Measurements from ENCODE around the gene CHRNE. TPM values are rescaled to one million over a fixed set of nuclear protein-coding genes. Genes with fewer than 3 reads are reported as not detected.
"Not testable (repeated sequence)": the region's sequence is repeated elsewhere in the genome, so short reads cannot be mapped to it uniquely, and the experiment has no call there.

CHRNE gene
- polyA plus RNA-seq, 4 donors, result 1.3 to 2.4 (median 1.7) TPM

DNA sequence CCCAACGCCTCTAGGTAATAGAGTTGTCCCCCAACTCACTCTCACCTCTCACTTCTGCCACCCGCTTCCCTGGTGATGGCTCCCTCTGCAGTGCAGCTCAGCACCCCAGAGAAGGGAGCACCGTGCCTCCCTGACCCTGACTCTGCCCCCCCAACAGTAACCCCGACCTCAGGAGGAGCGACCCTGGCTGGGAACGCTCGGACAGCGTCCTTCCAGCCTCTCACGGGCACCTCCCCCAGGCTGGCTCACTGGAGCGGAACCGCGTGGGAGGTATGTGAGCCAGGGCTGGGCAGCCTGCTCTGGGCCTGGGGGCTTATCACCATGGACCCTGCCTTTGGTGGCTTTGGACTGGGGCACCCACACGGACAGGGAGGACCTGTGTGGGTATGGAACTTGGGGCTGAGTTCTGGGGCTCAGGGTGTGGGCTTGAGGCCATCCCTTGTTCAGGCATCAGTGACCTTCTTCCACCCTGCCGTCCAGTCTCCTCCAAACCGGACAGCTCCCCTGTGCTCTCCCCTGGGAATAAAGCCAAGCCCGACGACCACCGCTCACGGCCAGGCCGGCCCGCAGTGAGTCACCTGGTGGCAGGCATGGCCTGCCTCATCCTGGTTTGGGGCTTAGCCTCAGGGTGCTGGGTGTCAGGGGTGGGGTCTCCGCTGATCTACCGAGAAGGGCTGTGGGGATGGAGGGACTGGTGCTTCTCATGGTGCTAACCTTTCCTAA, 10.2 kb downstream of the CHRNE start:
- no peak for DNase-seq (ENCODE audit: low read depth in 4 of 4, low spot score in 2 of 4)

DNA sequence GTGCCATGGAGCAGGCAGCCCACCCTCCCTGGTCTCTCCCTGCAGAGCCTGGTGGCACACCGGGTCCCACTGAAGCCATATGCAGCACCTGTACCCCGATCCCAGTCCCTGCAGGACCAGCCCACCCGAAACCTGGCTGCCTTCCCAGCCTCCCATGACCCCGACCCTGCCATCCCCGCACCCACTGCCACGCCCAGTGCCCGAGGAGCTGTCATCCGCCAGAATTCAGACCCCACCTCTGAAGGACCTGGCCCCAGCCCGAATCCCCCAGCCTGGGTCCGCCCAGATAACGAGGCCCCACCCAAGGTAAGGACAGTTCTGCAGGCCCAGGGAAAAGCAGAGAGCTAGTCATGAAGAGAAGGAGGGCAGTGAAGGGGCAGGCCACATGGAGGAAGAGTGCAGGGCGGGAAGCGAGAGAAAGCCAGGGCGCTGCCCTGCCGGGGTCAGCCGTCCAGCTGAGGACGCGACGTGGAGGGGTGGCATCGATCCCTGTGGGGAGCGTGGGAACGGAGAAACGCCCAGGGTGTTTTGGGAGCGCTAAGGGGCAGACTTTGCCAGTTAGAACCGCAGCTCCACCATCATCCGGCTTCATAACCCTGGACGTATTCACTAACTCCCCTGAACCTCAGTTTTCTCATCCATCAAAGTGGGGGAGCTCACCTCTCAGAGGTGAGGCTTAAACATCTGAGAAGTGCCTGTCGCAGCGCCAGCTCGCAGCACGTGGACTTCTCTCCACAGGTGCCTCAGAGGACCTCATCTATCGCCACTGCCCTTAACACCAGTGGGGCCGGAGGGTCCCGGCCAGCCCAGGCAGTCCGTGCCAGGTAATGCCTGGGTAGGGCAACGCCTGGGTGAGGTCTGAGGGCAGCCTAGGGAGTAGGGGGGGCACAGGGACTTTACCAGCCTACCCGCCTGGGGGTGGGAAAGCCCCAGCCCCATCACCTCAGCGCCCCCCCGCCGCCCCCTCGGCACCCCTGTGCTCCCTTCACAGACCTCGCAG, 11.2 kb downstream of the CHRNE start:
- no peak for DNase-seq (ENCODE audit: low read depth in 4 of 4, low spot score in 2 of 4)

DNA sequence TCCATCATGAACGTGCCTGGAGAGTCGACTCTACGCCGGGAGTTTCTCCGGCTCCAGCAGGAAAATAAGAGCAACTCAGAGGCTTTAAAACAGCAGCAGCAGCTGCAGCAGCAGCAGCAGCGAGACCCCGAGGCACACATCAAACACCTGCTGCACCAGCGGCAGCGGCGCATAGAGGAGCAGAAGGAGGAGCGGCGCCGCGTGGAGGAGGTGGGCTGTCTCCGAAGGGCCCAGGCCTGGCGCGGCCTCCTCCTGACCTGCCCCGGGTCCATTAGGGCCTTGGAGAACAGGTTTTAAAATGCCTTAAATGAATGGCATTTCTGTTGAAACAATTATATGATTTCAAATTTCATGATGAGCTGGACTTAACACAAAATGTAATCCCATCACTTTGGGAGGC, 15.3 kb downstream of the CHRNE start:
- DNase-seq (ENCODE audit: low read depth in 4 of 4, low spot score in 2 of 4), result no peak

DNA sequence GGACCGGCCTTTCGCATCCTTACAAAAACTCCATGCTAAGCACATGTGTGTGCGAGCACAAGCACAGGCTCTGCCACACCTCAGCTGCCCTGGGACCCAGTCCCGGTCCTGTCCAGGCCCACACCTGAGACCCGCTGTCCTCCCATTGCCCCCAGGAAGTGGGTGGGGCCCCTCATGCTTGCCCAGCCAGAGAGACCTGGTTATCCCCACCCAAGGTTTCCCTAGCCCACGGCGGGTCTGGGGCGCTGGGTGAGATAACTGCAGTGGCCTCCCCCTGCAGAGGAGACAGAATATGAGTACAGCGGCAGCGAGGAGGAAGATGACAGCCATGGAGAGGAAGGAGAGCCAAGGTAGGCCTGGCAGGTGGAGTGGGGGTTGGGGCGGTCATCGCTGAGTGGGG, 16.1 kb downstream of the CHRNE start:
- no peak for DNase-seq (ENCODE audit: low read depth in 4 of 4, low spot score in 2 of 4)

DNA sequence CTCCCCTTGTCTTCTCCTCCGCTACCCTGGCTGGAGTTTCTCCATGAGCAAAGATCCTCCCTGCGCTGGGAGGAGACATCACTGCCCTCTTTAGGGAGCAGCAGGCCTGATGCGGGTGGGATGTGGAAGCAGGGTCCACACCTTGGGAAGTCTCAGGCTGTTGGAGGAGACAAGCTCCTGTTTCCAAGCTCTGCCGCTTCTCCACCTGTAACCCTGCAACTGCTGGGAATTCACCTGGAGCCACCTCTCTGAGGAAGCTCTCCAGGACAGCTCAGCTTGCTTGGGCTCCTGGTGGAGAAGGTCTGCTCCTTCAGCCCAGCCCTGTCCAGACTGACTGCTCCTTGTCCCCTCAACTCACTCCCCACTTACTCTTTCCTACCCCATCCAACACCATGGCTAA, 18.4 kb downstream of the CHRNE start:
- no peak for DNase-seq (ENCODE audit: low read depth in 4 of 4, low spot score in 2 of 4)

DNA sequence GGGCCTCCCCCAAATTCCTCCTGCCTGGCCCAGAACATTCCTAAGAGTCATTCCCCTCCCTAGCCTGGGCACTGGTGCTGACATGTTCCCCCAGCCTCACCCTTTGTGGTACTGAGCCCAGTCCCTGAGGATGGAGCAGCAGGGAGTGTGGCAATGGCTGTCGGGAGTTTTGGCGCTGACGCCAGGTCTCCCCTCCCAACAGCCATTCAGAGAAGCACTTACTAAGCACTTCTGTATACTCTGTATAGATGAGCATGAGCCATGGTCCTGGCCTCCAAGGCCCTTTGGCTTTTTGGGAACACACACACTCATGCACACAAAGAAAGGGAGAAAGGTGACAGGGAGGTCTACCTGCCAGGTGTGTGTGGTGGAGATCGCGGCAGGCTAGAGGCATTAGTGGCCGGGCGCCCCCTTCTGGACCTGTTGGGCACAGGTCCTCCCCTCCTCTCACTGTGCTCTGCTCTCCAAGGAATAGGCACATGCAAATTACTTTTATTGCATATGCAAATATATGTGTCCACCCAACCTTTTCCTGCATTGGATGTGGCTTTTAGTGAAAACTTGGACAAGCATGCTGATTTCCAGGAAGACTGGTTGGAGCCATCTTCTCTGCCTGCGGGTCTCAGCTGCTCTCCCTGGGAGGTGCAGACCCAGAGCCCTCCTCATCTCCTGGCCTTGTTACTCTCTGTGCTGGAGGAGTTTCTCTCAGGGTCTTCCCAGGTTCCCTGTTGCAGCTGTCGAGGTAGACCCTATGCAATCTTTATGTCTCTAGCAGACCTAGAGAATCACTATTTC, 20.9 kb downstream of the CHRNE start:
- no peak for DNase-seq (ENCODE audit: low read depth in 4 of 4, low spot score in 2 of 4)

DNA sequence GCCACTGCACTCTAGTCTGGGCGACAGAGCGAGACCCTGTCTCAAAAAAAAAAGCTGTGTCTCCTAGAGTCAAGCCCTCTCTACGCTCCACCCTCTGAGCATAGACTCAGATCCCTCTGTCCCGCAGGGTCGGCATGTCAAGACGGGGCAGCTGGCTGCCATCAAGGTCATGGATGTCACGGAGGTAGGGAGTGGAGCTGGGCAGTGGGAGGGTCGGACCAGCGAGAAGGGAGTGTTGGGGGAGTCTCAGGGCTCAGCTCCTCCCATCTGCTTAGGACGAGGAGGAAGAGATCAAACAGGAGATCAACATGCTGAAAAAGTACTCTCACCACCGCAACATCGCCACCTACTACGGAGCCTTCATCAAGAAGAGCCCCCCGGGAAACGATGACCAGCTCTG, 22.0 kb downstream of the CHRNE start:
- DNase-seq (ENCODE audit: low read depth in 4 of 4, low spot score in 2 of 4), result no peak

DNA sequence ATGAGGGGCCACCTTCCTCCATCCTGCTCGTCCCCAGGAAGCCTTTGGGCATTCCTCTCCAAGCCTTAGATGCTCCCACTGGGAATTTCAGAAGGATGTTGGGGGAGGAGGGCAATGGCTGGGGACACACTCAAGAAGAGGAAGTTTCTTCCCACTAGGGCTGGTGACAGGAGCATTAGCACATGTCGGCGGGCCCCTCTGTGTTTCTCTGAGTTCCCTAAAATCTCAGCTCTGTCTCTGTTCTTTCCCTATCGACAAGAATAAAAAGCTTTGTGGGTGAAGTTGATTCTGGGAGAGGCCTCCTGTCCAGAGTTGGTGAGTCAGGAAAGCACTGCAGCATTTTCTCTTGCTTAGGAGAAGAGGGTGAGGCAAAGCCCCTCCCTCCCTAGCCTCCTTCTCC, 23.3 kb downstream of the CHRNE start:
- no peak for DNase-seq (ENCODE audit: low read depth in 4 of 4, low spot score in 2 of 4)

DNA sequence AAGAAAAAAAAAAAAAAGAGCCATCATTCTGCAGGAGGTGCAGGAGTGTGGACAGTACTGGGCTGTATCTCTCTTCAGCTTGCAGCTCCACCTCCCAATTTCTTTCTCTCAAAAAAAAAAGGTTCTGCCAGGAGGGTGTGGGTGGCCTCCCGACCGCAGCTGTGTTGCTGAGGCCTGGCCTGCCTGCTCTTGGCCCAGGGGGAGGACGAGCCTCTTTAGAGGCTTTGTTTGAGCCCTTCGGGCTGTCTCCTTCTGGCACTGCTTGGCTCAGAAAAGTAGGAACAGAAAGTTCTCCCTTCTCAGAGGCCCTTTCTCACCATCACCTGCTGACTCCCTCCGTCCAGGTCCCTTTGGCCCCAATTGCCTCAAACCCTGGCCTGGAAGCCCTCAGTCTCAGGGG, 25.8 kb downstream of the CHRNE start:
- no peak for DNase-seq (ENCODE audit: low read depth in 4 of 4, low spot score in 2 of 4)

DNA sequence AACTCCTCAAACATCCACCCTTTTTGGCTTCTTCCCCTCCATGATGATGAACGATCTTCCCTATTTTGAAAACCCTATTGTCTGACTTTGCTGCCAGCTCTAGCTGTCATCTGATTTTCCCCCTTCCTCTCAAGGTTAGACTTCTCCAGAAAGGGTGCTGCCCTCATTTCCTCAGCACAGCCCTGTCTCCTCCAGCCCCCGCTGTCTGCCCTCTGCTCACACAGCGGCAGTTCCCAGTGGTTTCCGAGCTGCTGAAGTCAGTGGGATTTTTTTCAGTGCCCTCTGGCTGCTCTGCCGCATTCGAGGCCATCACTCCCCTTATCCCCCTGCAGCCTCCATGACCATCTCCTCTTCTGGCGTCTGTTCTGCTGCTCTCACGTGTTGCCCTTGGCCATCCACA, 30.1 kb downstream of the CHRNE start:
- no peak for DNase-seq (ENCODE audit: low read depth in 4 of 4, low spot score in 2 of 4)

DNA sequence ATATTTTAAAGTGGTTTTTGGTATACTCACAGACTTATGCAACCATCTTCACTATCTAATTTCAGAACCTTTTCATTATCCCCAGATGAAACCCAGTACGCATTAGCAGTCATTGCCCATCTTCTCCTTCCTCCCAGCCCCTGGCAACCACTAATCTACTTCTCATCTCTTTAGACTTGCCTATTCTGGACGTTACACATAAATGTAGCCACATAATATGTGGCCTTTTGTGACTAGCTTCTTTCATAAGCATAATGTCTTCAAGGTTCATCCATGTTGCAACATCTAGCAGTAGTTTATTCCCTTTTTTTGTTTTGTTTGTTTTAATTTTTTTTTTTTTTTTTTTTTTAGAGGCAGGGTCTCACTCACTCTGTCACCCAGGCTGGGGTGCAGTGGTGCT, 32.0 kb downstream of the CHRNE start:
- no peak for DNase-seq (ENCODE audit: low read depth in 4 of 4, low spot score in 2 of 4)

DNA sequence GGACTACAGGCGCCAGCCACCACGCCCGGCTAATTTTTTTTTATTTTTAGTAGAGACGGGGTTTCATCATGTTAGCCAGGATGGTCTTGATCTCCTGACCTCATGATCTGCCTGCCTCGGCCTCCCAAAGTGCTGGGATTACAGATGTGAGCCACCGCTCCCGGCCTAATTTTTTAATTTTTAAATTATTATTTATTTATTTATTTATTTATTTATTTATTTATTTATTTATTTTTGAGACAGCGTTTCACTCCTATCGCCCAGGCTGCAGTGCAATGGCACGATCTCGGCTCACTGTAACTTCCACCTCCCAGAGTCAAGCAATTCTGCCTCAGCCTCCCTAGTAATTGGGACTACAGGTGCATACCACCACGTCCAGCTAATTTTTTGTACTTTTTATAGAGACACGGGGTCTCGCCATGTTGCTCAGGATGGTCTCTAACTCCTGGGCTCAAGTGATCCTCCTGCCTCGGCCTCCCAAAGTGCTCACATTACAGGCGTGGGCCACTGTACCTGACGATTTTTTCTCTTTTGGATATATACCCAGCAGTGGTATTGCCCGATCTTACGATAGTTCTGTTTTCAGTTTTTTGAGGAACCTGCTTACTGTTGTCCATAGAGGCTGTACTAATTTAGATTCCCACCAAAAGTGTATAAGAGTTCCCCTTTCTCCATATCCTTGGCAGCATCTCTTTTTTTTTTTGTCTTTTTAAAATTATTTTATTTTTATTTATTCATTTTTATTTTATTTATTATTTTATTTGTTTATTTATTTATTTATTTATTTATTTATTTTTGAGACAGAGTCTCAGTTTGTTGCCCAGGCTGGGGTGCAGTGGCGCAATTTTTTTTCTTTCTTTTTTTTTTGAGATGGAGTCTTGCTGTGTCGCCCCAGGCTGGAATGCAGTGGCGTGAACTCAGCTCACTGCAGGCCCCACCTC, 33.6 kb downstream of the CHRNE start:
- not testable (repeated sequence) for DNase-seq (ENCODE audit: low read depth in 4 of 4, low spot score in 2 of 4)

DNA sequence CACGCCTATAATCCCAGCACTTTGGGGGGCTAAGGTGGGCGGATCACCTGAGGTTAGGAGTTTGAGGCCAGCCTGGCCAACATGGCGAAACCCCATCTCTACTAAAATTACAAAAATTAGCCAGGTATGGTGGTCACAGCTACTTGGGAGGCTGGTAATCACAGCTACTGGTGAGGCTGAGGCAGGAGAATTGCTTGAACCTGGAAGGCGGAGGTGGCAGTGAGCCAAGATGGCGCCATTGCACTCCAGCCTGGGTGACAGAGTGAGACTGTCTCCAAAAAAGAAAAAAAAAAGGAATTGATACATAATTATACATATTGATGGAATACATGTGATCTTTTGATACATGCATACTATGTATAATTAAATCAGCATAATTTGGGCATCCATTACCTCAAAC, 35.4 kb downstream of the CHRNE start:
- not testable (repeated sequence) for DNase-seq (ENCODE audit: low read depth in 4 of 4, low spot score in 2 of 4)

DNA sequence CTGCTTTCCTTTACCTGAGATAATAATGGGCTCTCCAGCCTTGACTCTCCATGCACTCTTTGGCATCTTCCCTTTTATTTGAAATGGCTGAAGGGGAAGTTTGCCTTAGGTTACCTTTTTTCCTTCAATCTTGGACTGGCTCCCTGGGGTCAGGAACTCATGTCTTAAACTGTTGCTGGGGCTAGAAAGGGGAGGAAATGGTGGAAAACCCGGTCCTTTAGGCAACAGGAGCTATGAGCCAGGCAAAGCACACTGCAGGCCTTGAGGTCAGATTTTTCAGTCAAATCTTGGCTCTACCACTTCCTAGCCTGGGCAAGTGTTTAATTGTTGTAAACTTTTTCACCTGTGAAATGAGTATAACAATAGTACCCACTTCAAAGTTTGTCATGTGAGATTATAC, 39.6 kb downstream of the CHRNE start:
- DNase-seq (ENCODE audit: low read depth in 4 of 4, low spot score in 2 of 4), result no peak

DNA sequence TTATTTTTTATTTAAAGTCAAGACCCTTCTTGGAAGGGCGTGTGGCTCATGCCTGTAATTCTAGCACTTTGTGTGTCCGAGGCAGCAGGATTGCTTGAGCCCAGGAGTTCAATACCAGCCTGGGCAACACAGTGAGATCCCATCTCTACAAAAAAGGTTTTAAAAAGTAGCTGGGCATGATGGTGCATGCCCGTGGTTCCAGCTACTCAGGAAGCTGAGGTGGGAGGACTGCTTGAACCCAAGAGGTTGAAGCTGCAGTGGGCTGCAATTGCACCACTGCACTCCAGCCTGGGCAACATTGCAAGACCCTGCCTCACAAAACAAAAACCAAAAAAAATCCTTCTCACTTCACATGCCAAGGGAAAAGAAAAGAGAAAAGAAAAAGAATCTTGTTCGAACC, 40.2 kb downstream of the CHRNE start:
- no peak for DNase-seq (ENCODE audit: low read depth in 4 of 4, low spot score in 2 of 4)

DNA sequence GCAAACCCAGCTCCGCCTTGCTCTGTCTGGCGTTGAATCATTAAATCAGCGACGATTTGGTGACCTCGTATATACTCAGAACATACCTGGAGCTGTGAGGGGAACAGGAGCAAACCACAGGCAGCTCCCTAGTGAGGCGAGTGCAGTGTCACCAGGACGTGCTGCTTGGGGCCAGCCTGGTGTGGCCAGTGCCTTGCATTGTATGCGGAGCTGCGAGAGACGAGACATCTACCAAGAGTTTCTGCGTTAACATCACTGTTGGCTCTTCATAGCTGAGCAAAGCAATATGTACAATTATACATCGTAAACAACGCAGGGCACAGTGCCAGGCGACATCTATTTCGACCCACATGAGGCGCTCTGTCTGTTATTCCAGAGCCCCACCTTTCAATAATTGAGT, 41.8 kb downstream of the CHRNE start:
- DNase-seq (ENCODE audit: low read depth in 4 of 4, low spot score in 2 of 4), result no peak

DNA sequence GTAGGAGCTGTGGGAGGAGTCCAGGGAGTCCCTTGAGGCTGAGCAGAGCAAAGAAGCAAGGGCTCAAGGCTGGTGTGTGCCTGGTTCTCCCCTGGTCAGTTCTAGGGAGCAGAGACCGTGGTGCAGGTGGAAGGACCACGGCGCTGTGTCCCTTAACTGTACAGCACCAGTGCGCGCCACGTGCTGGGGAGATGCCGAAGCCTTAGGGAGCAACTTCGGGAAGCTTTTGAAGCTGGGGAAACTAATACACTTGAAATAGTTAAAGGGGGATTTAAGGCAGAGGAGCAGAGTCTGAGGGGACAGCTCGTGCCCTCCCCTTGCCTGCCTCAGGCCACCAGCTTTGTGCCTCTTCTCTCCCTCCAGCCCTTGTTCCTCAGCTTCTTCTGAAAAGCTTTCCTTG, 42.2 kb downstream of the CHRNE start:
- DNase-seq (ENCODE audit: low read depth in 4 of 4, low spot score in 2 of 4), result no peak

DNA sequence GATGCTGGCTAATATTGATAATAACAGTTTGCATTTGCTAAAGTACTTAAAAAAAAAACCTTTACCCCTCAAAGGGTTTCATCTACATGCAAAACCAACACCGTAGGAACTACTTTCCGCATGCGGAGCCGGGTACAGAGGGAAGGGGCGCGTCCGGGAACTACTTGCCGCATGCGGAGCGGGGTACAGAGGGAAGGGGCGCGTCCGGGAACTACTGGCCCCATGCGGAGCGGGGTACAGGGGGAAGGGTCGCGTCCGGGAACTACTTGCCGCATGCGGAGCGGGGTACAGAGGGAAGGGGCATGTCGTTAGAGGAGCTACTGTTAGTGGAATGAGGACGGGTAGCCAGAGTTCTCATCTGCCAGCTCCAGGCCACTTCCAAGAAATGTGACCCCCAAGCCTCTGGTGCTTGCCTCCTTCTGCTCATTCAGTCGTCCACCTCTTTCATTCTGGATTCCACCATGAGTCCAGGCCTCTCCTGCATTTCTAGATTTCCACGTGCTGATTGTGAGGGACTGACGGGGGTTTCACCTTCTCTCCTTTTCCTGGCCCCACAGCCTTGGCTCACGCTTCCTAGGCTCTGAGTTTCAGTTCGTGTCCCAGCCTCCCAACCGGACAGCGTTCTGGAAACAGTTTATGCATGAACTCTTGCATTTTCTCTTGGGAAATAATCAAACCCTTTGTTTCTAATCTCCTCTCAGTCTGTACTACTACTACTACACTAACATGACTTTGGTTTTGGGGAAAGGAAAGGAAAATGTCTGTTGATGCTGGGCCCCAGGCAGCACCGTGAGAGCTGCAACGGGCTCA, 42.9 kb downstream of the CHRNE start:
- DNase-seq (ENCODE audit: low read depth in 4 of 4, low spot score in 2 of 4), result no peak

DNA sequence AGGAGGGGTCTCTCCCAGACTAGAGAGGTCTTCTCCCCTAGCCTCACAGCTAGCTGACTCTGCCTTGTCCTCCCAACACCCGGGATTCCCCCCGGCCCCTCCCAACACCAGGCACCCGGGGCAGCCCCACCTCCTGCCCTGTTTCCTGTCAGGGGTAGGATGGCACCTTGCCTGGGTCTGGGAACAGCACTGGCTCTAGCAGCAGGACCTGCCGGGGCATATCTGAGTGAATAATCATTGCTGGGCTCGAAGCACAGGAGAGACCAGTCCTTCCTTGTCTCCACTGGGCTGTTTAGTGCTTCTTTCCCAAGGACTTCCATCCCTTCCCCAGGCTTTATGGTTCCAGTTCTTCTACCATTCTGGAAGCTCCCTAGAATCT, 44.0 kb downstream of the CHRNE start:
- no peak for DNase-seq (ENCODE audit: low read depth in 4 of 4, low spot score in 2 of 4)

Measured in left renal cortex interstitium (tissue), 4 donors.